ENCODE data around the gene NID2. TPM values are rescaled to one million over a fixed set of nuclear protein-coding genes. Genes with fewer than 3 reads are reported as not detected.

The NID2 gene
- total and polyA plus RNA-seq, 12 donors: 7.2 to 61.3 (median 33.0) TPM

DNA sequence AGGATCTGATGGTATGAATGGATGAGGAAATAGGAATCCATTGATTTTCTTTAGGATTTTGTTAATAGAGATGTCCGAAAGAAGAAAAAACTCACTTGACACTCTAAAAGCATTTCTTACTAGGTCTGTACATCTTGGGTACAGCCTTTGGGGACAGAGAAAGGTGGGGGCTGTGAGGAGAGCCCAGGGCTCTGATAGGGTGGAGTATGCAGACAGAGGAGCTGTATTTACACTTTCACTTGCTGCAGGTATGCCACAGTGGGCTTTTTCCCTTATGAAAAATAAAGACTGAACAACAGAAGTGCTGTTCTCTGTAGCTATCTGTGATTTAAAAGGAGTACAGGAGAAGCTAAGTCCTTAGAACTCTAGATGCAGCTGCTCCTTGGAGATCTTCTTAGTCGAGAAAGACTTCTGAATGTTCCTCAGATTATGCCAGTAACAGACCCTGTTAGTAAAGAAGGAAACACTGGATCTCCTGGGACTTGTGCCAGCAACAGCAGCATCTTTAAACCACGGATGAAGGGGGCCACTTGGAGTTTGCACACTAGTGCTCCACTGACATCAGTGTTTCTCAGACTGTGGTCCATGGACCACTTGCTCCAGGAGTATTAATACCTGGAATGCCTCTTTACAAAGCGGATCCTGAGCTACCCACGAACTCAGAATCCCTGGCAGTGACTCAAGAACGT is 98.9 kb downstream of the NID2 start:
- H3K27ac ChIP-seq: no peak overlapping the region
- no peaks in the 10 kb centered on the region for H3K27me3 ChIP-seq
- intact Hi-C loops (cut with DNase I): no loop called here
- DNase-seq: no peak
- WGBS, 4 donors: 75 to 85% (median 77%) methylated on average over 5 to 6 of the region's 6 CpGs
- H3K4me1 ChIP-seq (replicated peaks in 1 of 2): no peaks in the 10 kb centered on the region
- no peaks in the 10 kb centered on the region for H3K9me3 ChIP-seq (replicated peaks in 1 of 3)
- H3K4me3 ChIP-seq: no peak overlapping the region
- no peak for TF ChIP-seq CTCF (IDR thresholded peaks at IDR 0.05)
- no peak for TF ChIP-seq POLR2A (IDR thresholded peaks at IDR 0.05)
- no peaks in the 10 kb centered on the region for H3K36me3 ChIP-seq (replicated peaks in 1 of 2)

DNA sequence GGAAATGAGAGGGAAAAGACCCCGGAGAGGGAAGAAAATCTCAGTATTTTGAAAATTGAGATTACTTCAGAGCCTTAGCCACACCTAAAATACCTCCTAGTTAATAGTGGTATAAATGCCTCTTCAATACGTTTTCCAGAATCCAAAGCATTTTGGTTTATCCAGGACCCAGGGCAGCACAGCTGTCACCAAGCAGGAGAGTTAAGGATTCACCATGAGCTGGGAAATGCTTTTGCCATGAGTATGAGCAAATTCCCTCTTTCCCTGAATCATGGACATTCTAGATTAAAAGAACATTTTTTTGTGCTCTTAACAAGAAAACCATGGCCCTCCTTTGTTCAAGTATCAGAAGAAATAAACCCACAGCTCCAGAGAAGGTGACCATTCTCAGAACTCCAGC is 101.3 kb downstream of the NID2 start:
- no peaks in the 10 kb centered on the region for H3K27me3 ChIP-seq
- no peak for DNase-seq
- peaks cover 0 to 12% of the 10 kb centered on the region in 2 donors for H3K4me1 ChIP-seq (replicated peaks in 1 of 2)
- WGBS, 4 donors: 82 to 96% (median 88%) methylated on average over 2 of the region's 2 CpGs
- no peaks in the 10 kb centered on the region for H3K9me3 ChIP-seq (replicated peaks in 1 of 3)
- H3K36me3 ChIP-seq (replicated peaks in 1 of 2): no peaks in the 10 kb centered on the region
- TF ChIP-seq POLR2A (IDR thresholded peaks at IDR 0.05) (no peak), CTCF (IDR thresholded peaks at IDR 0.05) (no peak)
- intact Hi-C loops (cut with DNase I): no loop called here
- H3K4me3 ChIP-seq: no peak overlapping the region
- no peak overlapping the region for H3K27ac ChIP-seq

- no peaks in the 10 kb centered on the region for H3K27me3 ChIP-seq
- H3K4me1 ChIP-seq (replicated peaks in 1 of 2): peaks cover 0 to 17% of the 10 kb centered on the region in 2 donors
- no peaks in the 10 kb centered on the region for H3K36me3 ChIP-seq (replicated peaks in 1 of 2)
- no peak overlapping the region for H3K27ac ChIP-seq
- DNase-seq: no peak
- no peaks in the 10 kb centered on the region for H3K9me3 ChIP-seq (replicated peaks in 1 of 3)
- peak overlapping the region in 1 of 4 donors; percentile 39 for H3K4me3 ChIP-seq
- TF ChIP-seq CTCF (IDR thresholded peaks at IDR 0.05): no peak
- TF ChIP-seq POLR2A (IDR thresholded peaks at IDR 0.05): no peak
- intact Hi-C loops (cut with DNase I): no loop called here
- 11 to 29% (median 18%) methylated on average over 4 of the region's 4 CpGs for WGBS, 4 donors
These were observed 105.6 kb downstream of the NID2 start for GRCh38 chr14:51963286-51963685.

- H3K27ac ChIP-seq: no peak overlapping the region
- peaks cover 0 to 17% of the 10 kb centered on the region in 2 donors for H3K4me1 ChIP-seq (replicated peaks in 1 of 2)
- no peak overlapping the region for H3K4me3 ChIP-seq
- no peaks in the 10 kb centered on the region for H3K9me3 ChIP-seq (replicated peaks in 1 of 3)
- WGBS, 4 donors: 14 to 27% (median 24%) methylated on average over 2 to 3 of the region's 3 CpGs
- intact Hi-C loops (cut with DNase I): no loop called here
- no peak for TF ChIP-seq POLR2A (IDR thresholded peaks at IDR 0.05)
- no peak for TF ChIP-seq CTCF (IDR thresholded peaks at IDR 0.05)
- no peak for DNase-seq
- no peaks in the 10 kb centered on the region for H3K27me3 ChIP-seq
- H3K36me3 ChIP-seq (replicated peaks in 1 of 2): no peaks in the 10 kb centered on the region
These were observed 106.1 kb downstream of the NID2 start for GRCh38 chr14:51962711-51963110.

Data from adrenal gland (tissue), 12 donors.